PFSK-1 (cell line): ENCODE measurements around the gene IL17A.

Experiments
- FOXP2 ChIP-seq: optimal IDR thresholded peaks from 2 replicates; pipeline ENCODE3; 2011; ENCODE audit warnings: borderline replicate concordance, control low read depth, inconsistent platforms; ENCODE audit not compliant: insufficient read depth; ENCODE audit errors: extremely low read length, extremely low read depth
- POLR2AphosphoS5 ChIP-seq: IDR thresholded peaks from 2 replicates; pipeline ENCODE4 v1.6.1; 2012; ENCODE audit warnings: low read depth, mild to moderate bottlenecking, control low read depth, low read length, moderate library complexity
- REST ChIP-seq, 2 experiments: IDR thresholded peaks; 2 replicates each; pipeline versions ENCODE4 v1.6.1 to v1.8.0; 2011 to 2012; ENCODE audit warnings: low read depth in 2 of 2, low read length in 2 of 2, control low read depth in 1 of 2, inconsistent platforms in 1 of 2, mild to moderate bottlenecking in 1 of 2, moderate library complexity in 1 of 2; ENCODE audit not compliant: insufficient read depth in 1 of 2
- SIN3A ChIP-seq: IDR thresholded peaks from 2 replicates; pipeline ENCODE4 v1.6.1; 2012; ENCODE audit warnings: mild to moderate bottlenecking, low read length, moderate library complexity, borderline replicate concordance; ENCODE audit not compliant: insufficient read depth
- TAF1 ChIP-seq: IDR thresholded peaks from 2 replicates; pipeline ENCODE4 v1.6.1; 2012; ENCODE audit warnings: low read length, control low read depth, borderline replicate concordance; ENCODE audit not compliant: insufficient read depth

IL17A gene

GRCh38 chr6:52230685-52231084 is 44.5 kb downstream of the IL17A start:
- no peak for TF ChIP-seq FOXP2
- no peak for TF ChIP-seq REST (IDR thresholded peaks at IDR 0.05; ENCODE audit: insufficient read depth in 1 of 2, low read depth in 2 of 2, low read length in 2 of 2)
- no peak for TF ChIP-seq POLR2AphosphoS5
- TF ChIP-seq SIN3A = no peak
- TF ChIP-seq TAF1 = no peak

GRCh38 chr6:52231406-52232127 is 45.4 kb downstream of the IL17A start:
- TF ChIP-seq POLR2AphosphoS5 = no peak
- no peak for TF ChIP-seq SIN3A
- TF ChIP-seq FOXP2 = no peak
- no peak for TF ChIP-seq REST (IDR thresholded peaks at IDR 0.05; ENCODE audit: insufficient read depth in 1 of 2, low read depth in 2 of 2, low read length in 2 of 2)
- TF ChIP-seq TAF1 = no peak

GRCh38 chr6:52233005-52233404 is 46.8 kb downstream of the IL17A start:
- TF ChIP-seq REST (IDR thresholded peaks at IDR 0.05; ENCODE audit: insufficient read depth in 1 of 2, low read depth in 2 of 2, low read length in 2 of 2) (no peak), TAF1 (no peak)

- no peak for TF ChIP-seq POLR2AphosphoS5
- TF ChIP-seq SIN3A = no peak
- no peak for TF ChIP-seq REST (IDR thresholded peaks at IDR 0.05; ENCODE audit: insufficient read depth in 1 of 2, low read depth in 2 of 2, low read length in 2 of 2)
- TF ChIP-seq TAF1 = no peak
- TF ChIP-seq FOXP2 = no peak
Observed at GRCh38 chr6:52233975-52234823, 48.0 kb downstream of the IL17A start.
